Karpas-422 (cell line): ENCODE data around the gene OPCML. TPM values are rescaled to one million over a fixed set of nuclear protein-coding genes. Genes with fewer than 3 reads are reported as not detected.

Experiments used
- DNase-seq: peaks from one replicate; pipeline ENCODE4 v3.0.0-alpha.2; 2015
- H2AFZ ChIP-seq: fragments of 200-600 bp; sonication (generic); 2 replicates; pipeline ENCODE4 v1.6.1; 2014; ENCODE audit warnings: antibody characterized with exemption, low read length, mixed read lengths
- H3K27ac ChIP-seq: fragments of 200-600 bp; sonication (generic); 2 replicates; pipeline ENCODE4 v1.5.1; 2014; ENCODE audit warnings: mild to moderate bottlenecking, low read length, moderate library complexity
- H3K27me3 ChIP-seq: fragments of 200-600 bp; sonication (generic); 2 replicates; pipeline ENCODE4 v1.6.1; 2014; ENCODE audit warnings: low read length, mixed read lengths
- H3K36me3 ChIP-seq: fragments of 200-600 bp; sonication (generic); 2 replicates; pipeline ENCODE4 v1.6.1; 2014; ENCODE audit warnings: low read length, mixed read lengths; ENCODE audit not compliant: insufficient read depth
- H3K4me1 ChIP-seq: fragments of 200-600 bp; sonication (generic); 2 replicates; pipeline ENCODE4 v1.6.1; 2014; ENCODE audit warnings: mild to moderate bottlenecking, low read length, mixed read lengths
- H3K4me2 ChIP-seq: fragments of 200-600 bp; sonication (generic); 2 replicates; pipeline ENCODE4 v1.6.1; 2014; ENCODE audit warnings: low read length, low read depth, mild to moderate bottlenecking; ENCODE audit not compliant: poor library complexity, severe bottlenecking
- H3K4me3 ChIP-seq: fragments of 200-600 bp; sonication (generic); 2 replicates; pipeline ENCODE4 v1.5.1; 2014; ENCODE audit warnings: mild to moderate bottlenecking, antibody characterized with exemption, low read length, mixed read lengths
- H3K79me2 ChIP-seq: fragments of 200-600 bp; sonication (generic); 2 replicates; pipeline ENCODE4 v1.6.1; 2014; ENCODE audit warnings: mild to moderate bottlenecking, low read length, mixed read lengths
- H3K9ac ChIP-seq: fragments of 200-600 bp; sonication (generic); 2 replicates; pipeline ENCODE4 v1.6.0; 2014; ENCODE audit warnings: low read length
- H3K9me2 ChIP-seq: fragments of 200-600 bp; sonication (generic), shearing (Covaris generic); replicated peaks from 2 replicates; pipeline ENCODE4 v1.6.0; 2014; ENCODE audit warnings: mild to moderate bottlenecking, low read length, moderate library complexity; ENCODE audit not compliant: insufficient read depth
- H3K9me3 ChIP-seq: fragments of 300-700, 200-600 bp; sonication (generic); 2 replicates; pipeline ENCODE4 v1.6.1; 2014; ENCODE audit warnings: low read length, mixed read lengths
- H4K20me1 ChIP-seq: fragments of 200-600 bp; sonication (generic); 2 replicates; pipeline ENCODE4 v1.6.1; 2014; ENCODE audit warnings: mild to moderate bottlenecking, antibody characterized with exemption, low read length, low read depth; ENCODE audit not compliant: insufficient read depth
- total RNA-seq: library from RNA; depleted of rRNA; stranded (reverse); fragments of >200 nt; shearing (Covaris generic); gene quantifications from 2 replicates; pipeline ENCODE4 v1.2.3, GENCODE V29; 2014; ENCODE audit warnings: low replicate concordance

Gene OPCML
- total RNA-seq, 1 experiment from 2014 or later, result not detected

DNA sequence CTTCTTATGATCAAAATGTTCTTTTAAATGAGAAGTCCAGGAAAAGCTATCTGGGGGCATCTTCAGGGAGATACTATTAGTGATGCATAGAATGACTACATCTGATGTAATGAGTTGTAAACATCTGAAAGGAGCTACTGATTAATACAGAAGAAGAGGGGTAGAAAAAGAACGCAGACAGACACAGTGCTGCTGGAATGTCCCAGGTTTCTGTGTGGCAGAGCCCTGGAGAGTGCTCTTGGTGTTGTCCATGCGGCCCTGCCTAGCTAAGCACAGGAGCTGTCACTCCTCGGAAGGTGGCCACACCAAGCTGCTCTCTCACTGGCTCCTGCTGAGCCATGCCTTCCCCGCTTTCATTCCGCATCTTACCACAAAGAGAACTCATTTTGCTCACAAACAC is 768.8 kb downstream of the OPCML start:
- no peaks in the 10 kb centered on the region for H3K79me2 ChIP-seq
- H3K9me2 ChIP-seq, result no peaks in the 10 kb centered on the region
- no peaks in the 10 kb centered on the region for H3K9me3 ChIP-seq
- no peak overlapping the region for H3K4me3 ChIP-seq
- DNase-seq, result no peak
- no peak overlapping the region for H3K27ac ChIP-seq
- H4K20me1 ChIP-seq, result no peaks in the 10 kb centered on the region
- no peaks in the 10 kb centered on the region for H3K4me1 ChIP-seq
- H3K36me3 ChIP-seq, result no peaks in the 10 kb centered on the region
- no peak overlapping the region for H3K9ac ChIP-seq
- no peaks in the 10 kb centered on the region for H3K27me3 ChIP-seq
- H3K4me2 ChIP-seq, result no peak overlapping the region
- H2AFZ ChIP-seq, result no peak overlapping the region

DNA sequence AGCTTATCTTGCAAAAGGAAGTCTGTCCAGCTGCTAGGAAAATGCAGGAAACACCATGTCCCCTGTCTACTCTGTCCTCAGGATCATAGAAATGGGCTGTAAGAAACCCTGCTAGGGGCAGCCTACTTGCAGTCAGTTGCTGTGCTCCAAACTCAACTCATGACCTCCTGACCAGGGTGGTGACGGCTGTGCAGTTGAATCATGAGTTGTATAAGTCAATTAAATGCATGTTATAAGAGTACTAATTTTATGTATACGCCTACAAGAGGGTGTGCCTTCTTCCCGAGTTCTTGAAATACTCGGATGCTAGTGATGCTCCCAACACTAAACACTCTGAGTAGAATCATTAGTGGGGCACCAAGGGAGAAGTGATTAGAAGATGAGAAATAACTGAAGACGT is 776.4 kb downstream of the OPCML start:
- Histone ChIP-seq H3K27me3 (no peaks in the 10 kb centered on the region), H3K9me3 (no peaks in the 10 kb centered on the region), H3K4me1 (no peaks in the 10 kb centered on the region), H3K9me2 (no peaks in the 10 kb centered on the region), H3K4me3 (no peak overlapping the region), H3K27ac (no peak overlapping the region), H4K20me1 (no peaks in the 10 kb centered on the region), H3K36me3 (no peaks in the 10 kb centered on the region), H2AFZ (no peak overlapping the region), H3K4me2 (no peak overlapping the region), H3K9ac (no peak overlapping the region), H3K79me2 (no peaks in the 10 kb centered on the region)
- DNase-seq, result no peak

DNA sequence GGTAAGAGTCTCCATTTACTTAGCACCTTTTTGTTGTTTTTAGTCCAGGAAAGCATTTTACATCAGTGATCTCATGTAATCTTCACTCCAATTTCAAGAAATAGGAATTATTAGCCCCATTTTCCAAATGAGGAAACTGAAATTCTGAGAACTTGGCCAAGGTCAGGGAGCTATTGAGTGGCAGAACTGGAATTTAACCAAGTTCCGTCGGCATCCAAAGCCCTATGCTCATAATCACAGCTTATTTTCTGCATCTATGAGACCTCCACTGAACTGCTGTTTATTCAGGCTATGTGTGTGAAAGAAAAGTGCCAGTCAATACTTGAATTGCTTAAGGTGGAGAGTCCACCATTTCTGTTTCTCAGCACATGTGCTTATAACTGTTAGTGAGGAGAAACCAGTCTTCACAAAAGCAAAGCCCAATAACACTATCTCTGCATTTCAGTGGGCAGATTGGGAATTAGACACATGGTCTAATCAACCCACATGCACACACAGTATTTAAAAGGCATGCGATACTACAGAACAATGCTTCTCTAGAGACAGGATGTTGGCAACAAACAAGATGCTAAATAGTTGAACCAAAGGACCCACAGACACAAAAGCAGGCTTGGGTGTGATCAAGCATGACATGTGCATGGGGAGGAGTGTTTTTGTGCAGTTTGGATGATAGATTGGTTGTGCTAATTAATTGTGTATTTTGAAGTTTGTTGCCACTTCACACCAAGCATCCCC is 780.6 kb downstream of the OPCML start:
- Histone ChIP-seq H3K79me2 (no peaks in the 10 kb centered on the region), H3K36me3 (no peaks in the 10 kb centered on the region), H3K9ac (no peak overlapping the region), H3K4me3 (no peak overlapping the region), H3K4me2 (no peak overlapping the region), H2AFZ (no peak overlapping the region), H3K9me2 (no peaks in the 10 kb centered on the region), H3K4me1 (no peaks in the 10 kb centered on the region), H3K27me3 (no peaks in the 10 kb centered on the region), H3K9me3 (no peaks in the 10 kb centered on the region), H4K20me1 (no peaks in the 10 kb centered on the region), H3K27ac (no peak overlapping the region)
- no peak for DNase-seq

DNA sequence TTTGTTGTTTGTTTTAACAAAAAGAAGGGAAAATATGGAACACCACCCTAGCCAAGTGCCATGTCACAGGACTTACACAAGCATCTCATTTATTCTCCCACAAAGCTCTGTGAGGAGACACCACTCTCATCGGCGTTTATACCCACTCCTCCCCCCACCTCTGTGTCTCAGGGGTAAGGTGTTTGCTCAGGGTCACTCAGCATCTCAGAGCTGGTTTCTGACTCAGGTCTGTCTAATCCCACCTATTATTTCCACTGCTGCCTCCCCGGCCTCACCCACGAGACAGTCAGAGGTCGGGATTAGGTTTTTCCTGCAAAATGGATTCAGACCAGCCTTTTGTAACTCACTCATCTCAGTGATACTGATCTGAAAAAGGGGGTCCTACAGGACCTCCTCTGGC is 786.0 kb downstream of the OPCML start:
- Histone ChIP-seq H3K9me2 (no peaks in the 10 kb centered on the region), H4K20me1 (no peaks in the 10 kb centered on the region), H3K4me3 (no peak overlapping the region), H2AFZ (no peak overlapping the region), H3K9ac (no peak overlapping the region), H3K4me1 (no peaks in the 10 kb centered on the region), H3K9me3 (no peaks in the 10 kb centered on the region), H3K27me3 (no peaks in the 10 kb centered on the region), H3K36me3 (no peaks in the 10 kb centered on the region), H3K4me2 (no peak overlapping the region), H3K79me2 (no peaks in the 10 kb centered on the region), H3K27ac (no peak overlapping the region)
- DNase-seq, result no peak

DNA sequence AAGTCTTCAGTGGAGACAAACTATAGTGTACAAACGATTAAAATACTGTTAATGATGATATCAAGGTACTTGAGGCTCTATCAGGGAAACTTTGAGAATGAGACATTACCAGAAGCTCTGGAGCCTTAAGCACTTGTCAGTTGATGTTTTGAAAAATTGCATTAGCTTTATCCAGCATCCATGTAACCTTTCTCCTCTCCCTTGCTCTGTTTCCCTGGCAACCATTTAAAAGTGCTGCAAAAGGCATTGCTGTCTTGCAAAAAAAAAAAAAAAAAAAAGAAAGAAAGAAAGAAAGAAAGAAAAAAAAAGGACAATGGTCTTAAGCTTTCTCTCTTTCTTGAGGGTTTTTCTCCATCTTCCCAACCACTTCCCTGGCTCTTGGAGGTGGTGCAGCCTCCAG is 787.0 kb downstream of the OPCML start:
- Histone ChIP-seq H3K4me1 (no peaks in the 10 kb centered on the region), H2AFZ (no peak overlapping the region), H3K4me2 (no peak overlapping the region), H4K20me1 (no peaks in the 10 kb centered on the region), H3K27me3 (no peaks in the 10 kb centered on the region), H3K36me3 (no peaks in the 10 kb centered on the region), H3K79me2 (no peaks in the 10 kb centered on the region), H3K9ac (no peak overlapping the region), H3K9me2 (no peaks in the 10 kb centered on the region), H3K27ac (no peak overlapping the region), H3K4me3 (no peak overlapping the region), H3K9me3 (no peaks in the 10 kb centered on the region)
- DNase-seq, result no peak

DNA sequence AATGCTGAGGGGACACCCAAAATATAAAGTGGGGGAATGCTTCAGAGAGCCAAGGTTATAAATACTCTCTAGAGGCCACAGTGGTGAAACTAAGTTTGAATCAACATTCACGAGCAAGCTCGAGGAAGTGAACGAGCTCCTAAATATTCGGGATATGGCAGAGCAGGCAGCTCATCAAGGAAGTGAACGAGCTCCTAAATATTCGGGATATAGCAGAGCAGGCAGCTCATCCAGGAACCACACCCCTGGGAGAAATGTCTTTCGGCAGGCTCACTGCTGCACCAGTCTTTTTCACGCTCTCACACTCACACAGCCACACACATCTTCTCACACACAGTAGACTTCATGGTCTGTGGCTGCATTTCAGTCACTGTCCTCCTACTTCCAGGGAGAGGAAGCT is 787.5 kb downstream of the OPCML start:
- Histone ChIP-seq H3K9me3 (no peaks in the 10 kb centered on the region), H4K20me1 (no peaks in the 10 kb centered on the region), H3K27ac (no peak overlapping the region), H3K9ac (no peak overlapping the region), H3K79me2 (no peaks in the 10 kb centered on the region), H3K9me2 (no peaks in the 10 kb centered on the region), H3K27me3 (no peaks in the 10 kb centered on the region), H3K4me3 (no peak overlapping the region), H2AFZ (no peak overlapping the region), H3K36me3 (no peaks in the 10 kb centered on the region), H3K4me2 (no peak overlapping the region), H3K4me1 (no peaks in the 10 kb centered on the region)
- DNase-seq, result no peak

DNA sequence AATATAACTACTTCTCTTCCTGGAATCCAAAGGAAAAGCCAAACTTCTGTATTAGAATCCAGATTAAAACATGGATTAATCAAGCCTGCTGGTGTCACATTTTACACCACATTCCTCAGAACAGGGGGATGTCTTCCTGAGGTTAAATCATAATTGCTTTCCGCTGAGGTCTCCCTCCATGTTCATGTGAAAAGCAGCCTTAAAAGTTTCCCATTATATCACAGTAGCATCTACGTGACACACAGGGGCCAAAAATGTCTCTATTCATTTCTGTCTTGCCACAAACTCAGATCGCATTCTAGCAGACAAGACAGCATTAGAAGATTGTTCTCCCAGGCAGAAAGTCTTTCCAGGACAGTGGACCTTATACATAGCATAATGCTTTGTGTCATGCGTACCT is 788.7 kb downstream of the OPCML start:
- no peaks in the 10 kb centered on the region for H3K9me2 ChIP-seq
- no peak for DNase-seq
- no peaks in the 10 kb centered on the region for H3K27me3 ChIP-seq
- H3K4me3 ChIP-seq, result no peak overlapping the region
- H3K79me2 ChIP-seq, result no peaks in the 10 kb centered on the region
- H3K9ac ChIP-seq, result no peak overlapping the region
- H4K20me1 ChIP-seq, result no peaks in the 10 kb centered on the region
- no peaks in the 10 kb centered on the region for H3K4me1 ChIP-seq
- no peak overlapping the region for H2AFZ ChIP-seq
- no peak overlapping the region for H3K27ac ChIP-seq
- no peaks in the 10 kb centered on the region for H3K36me3 ChIP-seq
- H3K9me3 ChIP-seq, result no peaks in the 10 kb centered on the region
- no peak overlapping the region for H3K4me2 ChIP-seq

DNA sequence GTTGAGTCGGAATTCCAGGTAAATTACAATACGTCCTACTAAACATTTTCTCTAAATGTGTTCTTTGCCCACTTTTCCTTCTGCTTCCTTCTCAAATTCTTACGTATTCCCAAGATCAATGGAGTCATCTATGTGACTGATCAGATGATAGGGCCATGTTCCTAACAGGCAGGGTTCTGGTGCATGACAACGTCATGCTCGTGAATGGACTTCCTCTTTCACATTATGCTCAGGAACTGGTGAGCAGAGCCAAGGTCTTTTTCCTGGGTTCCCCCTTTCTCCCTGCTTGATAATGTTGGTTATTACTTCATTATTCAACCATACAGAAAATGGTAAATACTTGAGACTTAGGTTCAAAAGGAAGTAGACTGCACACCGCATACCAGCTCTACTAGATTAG is 789.4 kb downstream of the OPCML start:
- Histone ChIP-seq H3K27ac (no peak overlapping the region), H3K4me1 (no peaks in the 10 kb centered on the region), H3K79me2 (no peaks in the 10 kb centered on the region), H3K4me3 (no peak overlapping the region), H4K20me1 (no peaks in the 10 kb centered on the region), H3K9me2 (no peaks in the 10 kb centered on the region), H2AFZ (no peak overlapping the region), H3K9ac (no peak overlapping the region), H3K9me3 (no peaks in the 10 kb centered on the region), H3K36me3 (no peaks in the 10 kb centered on the region), H3K4me2 (no peak overlapping the region), H3K27me3 (no peaks in the 10 kb centered on the region)
- no peak for DNase-seq
